GM10266 (cell line): Measurements from ENCODE around the gene THOC7.

Experiments
- DNase-seq: peaks from one replicate; pipeline ENCODE4 v3.0.0; 2012; ENCODE audit errors: extremely low spot score
- TF ChIP-seq, protein P1 (sequence below): IDR thresholded peaks from 2 replicates; pipeline ENCODE4 v1.5.1; 2012; ENCODE audit warnings: mild to moderate bottlenecking, low read depth; ENCODE audit not compliant: control insufficient read depth, insufficient read depth; ENCODE audit errors: missing control alignments

The THOC7 gene

DNA sequence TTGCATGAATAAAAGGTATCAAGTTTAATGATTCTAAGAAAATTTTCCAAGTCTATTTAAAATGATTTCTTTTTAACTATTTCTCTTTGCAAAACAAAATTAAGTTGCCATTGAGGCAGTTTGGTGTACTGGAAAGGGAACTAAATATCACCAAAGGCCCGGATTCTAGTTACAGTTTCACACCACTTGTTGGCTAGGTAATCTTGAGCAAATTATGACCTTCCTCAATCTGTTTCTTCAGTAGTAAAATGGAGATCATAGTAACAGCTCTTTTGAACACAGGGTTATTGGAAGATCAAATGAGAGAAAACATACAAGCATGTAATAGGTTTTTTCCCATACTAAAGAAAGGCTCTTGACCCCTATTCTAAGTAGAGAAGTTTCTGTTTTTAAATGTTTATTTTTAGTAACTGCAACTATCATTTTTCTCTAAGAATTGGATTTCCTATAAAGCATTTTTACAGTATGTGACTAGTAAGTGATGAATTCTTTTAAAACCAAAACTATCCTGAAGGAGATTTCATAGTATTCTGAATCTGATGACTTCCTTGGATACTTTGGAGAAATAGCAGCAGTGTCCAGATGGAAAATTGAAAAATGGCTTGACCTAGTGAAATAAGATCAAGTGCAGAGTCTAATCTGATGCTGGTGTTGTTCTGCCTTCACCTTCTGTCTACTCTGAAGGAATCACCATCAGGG is 32.9 kb upstream of the THOC7 start:
- TF ChIP-seq, protein P1, sequence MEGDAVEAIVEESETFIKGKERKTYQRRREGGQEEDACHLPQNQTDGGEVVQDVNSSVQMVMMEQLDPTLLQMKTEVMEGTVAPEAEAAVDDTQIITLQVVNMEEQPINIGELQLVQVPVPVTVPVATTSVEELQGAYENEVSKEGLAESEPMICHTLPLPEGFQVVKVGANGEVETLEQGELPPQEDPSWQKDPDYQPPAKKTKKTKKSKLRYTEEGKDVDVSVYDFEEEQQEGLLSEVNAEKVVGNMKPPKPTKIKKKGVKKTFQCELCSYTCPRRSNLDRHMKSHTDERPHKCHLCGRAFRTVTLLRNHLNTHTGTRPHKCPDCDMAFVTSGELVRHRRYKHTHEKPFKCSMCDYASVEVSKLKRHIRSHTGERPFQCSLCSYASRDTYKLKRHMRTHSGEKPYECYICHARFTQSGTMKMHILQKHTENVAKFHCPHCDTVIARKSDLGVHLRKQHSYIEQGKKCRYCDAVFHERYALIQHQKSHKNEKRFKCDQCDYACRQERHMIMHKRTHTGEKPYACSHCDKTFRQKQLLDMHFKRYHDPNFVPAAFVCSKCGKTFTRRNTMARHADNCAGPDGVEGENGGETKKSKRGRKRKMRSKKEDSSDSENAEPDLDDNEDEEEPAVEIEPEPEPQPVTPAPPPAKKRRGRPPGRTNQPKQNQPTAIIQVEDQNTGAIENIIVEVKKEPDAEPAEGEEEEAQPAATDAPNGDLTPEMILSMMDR = no peak
- DNase-seq = no peak

DNA sequence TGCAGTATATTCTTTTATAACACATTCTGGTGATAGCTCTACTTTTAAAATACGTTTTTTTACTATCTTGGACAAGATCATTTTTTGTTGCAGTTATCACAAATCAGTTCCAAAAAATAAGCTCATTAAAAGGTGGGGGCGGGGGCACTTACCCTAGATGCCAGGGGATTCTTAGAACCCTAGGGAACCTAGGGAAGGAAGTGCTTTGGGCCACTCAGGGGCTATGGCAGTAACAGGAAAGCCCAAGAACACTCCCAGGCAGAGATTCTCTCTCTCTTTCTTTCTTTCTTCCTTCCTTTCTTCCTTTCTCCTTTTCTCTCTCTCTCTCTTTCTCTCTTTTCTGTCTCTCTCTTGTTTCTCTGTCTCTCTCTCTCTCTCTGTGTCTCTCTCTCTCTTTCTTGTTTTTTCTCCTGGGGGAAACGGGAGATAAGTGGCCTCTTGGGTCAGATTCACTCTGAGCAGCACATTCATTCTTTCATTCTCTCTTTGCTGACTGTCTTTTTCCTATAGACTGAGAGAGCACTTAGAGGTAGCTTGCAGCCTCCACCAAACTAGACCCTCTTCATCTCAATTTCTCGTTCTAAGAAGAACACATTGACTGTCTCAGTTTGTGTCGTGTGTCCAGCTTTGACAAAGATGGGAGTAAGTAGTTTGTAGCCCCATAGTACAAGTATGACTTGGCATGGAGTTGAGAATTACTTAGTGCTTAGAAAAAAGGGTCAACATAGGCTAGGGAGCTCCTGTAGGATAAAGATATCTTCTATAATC is 32.0 kb upstream of the THOC7 start:
- no peak for DNase-seq

DNA sequence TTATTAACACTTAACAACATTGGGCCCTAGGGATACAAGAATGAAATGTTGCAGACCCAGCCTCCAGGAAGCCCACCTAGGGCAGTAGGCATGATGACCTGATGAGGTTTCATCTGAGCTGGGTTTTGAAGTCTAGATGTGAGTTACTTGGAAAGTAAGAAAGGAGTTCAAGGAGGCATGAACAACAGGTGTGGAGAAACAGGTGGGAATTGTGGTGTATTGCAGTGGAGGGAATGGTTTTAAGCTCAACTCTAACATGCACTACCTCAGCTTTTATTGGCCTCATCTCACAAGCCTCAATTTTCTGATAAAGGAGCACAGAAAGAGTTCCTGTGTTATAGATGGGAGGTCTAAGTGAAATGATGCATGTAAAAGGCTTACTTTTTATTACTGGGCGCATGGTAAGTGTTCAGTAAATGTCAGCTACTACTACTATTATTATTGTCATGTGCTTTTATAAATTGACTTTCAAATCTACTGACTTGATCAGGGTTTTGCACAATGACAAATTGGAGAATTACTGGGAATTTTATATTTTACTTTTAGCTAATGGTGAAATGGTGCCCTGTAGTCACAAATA is 29.3 kb upstream of the THOC7 start:
- TF ChIP-seq, protein P1 = no peak
- DNase-seq = no peak

More for the DNA sequence above, 32.0 kb upstream of the THOC7 start:
- TF ChIP-seq, protein P1 = no peak

- TF ChIP-seq, protein P1 = no peak
- DNase-seq = no peak
Observed at GRCh38 chr3:63891518-63891917, 27.9 kb upstream of the THOC7 start.

GRCh38 chr3:63886858-63887257 is 23.3 kb upstream of the THOC7 start:
- no peak for DNase-seq
- TF ChIP-seq, protein P1 = no peak

DNA sequence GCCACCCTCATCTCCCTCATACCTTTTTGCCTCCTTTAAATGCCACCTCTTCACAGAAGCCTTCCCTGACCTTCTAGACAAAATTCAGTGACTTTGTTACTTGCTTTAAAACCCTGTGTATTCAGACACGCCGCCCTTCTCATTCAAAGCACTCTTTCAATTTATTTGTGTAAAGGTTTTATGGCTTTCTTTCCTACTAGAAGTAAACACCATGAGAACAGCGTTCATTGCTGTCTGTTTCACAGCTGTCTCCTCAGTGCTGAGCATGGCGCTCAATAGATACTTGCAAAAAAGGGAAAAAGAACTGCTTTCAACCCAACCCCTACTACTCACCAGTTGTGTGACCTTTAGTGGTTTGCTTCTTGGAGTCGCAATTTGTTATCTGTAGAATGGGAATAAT is 17.0 kb upstream of the THOC7 start:
- TF ChIP-seq, protein P1 = no peak
- no peak for DNase-seq
